H1 (cell line): Measurements from ENCODE around the gene PPM1L. TPM values are rescaled to one million over a fixed set of nuclear protein-coding genes. Genes with fewer than 3 reads are reported as not detected.

ENCODE experiments used
- CEBPB ChIP-seq: IDR thresholded peaks from 2 replicates; pipeline ENCODE4 v1.6.1; 2012; ENCODE audit warnings: low read depth, low read length
- RXRA ChIP-seq: IDR thresholded peaks from 2 replicates; pipeline ENCODE4 v1.6.1; 2011; ENCODE audit warnings: low read depth, mild to moderate bottlenecking, low read length, moderate library complexity; ENCODE audit not compliant: insufficient read depth
- SIRT6 ChIP-seq: IDR thresholded peaks from one replicate; pipeline ENCODE4 v1.7.1; 2012; ENCODE audit warnings: low read length, inconsistent platforms
- SP4 ChIP-seq: IDR thresholded peaks from 2 replicates; pipeline ENCODE4 v1.6.1; 2012; ENCODE audit warnings: low read length, inconsistent platforms
- polyA plus RNA-seq, 7 experiments: library from polyadenylated mRNA; depleted of rRNA in 3 of 7; stranded (reverse) in 5 of 7; unstranded in 2 of 7; fragments of >200 nt in 5 of 7; fragments of 200-250 nt in 2 of 7; gene quantifications; 1 replicate in 5 of 7; 2 replicates in 1 of 7; 4 replicates in 1 of 7; pipeline versions ENCODE4 v1.2.1 to v1.2.3, GENCODE V29; 2011 to 2013; ENCODE audit warnings: missing spikeins in 2 of 7, mixed read lengths in 2 of 7
- total RNA-seq: library from RNA; stranded (reverse); fragmentation: NEBNext Ultra II Directional; extraction: Animal tissue kit (Norgen Biotek cat#: 25700); gene quantifications from 2 replicates; pipeline ENCODE4 v1.2.1, GENCODE V29; 2021
- TF ChIP-seq, protein P1 (sequence below): fragments of 300-600 bp; sonication (generic); IDR thresholded peaks from 2 replicates; pipeline ENCODE4 v1.7.1; 2012; ENCODE audit warnings: low read length, moderate library complexity, mild to moderate bottlenecking, inconsistent platforms; ENCODE audit not compliant: insufficient replicate concordance

Gene PPM1L
- total and polyA plus RNA-seq, 2 of the 8 experiments (the other 6 are each of a cell fraction or from before 2014, with no cell fraction given) = 2.8 to 18.1 TPM

DNA sequence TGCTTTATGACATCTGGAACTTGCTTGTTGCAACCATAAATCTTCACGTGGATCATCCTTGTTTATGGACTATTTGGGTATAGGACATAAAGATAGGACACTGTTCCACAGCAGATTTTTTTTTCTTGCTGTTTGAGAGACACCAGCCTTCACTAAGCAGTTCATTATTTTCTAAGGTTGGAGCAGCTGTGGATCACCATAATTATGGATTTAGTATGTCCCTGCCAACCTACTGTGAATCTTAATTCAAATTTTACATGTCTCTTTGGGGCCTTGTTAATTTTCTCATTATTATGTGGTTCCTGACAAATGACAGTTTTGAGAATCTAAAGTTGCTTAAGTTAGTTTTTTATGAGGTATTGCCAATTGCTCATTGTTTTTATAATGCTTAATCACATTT is 188.0 kb downstream of the PPM1L start (continued):
- TF ChIP-seq, protein P1, sequence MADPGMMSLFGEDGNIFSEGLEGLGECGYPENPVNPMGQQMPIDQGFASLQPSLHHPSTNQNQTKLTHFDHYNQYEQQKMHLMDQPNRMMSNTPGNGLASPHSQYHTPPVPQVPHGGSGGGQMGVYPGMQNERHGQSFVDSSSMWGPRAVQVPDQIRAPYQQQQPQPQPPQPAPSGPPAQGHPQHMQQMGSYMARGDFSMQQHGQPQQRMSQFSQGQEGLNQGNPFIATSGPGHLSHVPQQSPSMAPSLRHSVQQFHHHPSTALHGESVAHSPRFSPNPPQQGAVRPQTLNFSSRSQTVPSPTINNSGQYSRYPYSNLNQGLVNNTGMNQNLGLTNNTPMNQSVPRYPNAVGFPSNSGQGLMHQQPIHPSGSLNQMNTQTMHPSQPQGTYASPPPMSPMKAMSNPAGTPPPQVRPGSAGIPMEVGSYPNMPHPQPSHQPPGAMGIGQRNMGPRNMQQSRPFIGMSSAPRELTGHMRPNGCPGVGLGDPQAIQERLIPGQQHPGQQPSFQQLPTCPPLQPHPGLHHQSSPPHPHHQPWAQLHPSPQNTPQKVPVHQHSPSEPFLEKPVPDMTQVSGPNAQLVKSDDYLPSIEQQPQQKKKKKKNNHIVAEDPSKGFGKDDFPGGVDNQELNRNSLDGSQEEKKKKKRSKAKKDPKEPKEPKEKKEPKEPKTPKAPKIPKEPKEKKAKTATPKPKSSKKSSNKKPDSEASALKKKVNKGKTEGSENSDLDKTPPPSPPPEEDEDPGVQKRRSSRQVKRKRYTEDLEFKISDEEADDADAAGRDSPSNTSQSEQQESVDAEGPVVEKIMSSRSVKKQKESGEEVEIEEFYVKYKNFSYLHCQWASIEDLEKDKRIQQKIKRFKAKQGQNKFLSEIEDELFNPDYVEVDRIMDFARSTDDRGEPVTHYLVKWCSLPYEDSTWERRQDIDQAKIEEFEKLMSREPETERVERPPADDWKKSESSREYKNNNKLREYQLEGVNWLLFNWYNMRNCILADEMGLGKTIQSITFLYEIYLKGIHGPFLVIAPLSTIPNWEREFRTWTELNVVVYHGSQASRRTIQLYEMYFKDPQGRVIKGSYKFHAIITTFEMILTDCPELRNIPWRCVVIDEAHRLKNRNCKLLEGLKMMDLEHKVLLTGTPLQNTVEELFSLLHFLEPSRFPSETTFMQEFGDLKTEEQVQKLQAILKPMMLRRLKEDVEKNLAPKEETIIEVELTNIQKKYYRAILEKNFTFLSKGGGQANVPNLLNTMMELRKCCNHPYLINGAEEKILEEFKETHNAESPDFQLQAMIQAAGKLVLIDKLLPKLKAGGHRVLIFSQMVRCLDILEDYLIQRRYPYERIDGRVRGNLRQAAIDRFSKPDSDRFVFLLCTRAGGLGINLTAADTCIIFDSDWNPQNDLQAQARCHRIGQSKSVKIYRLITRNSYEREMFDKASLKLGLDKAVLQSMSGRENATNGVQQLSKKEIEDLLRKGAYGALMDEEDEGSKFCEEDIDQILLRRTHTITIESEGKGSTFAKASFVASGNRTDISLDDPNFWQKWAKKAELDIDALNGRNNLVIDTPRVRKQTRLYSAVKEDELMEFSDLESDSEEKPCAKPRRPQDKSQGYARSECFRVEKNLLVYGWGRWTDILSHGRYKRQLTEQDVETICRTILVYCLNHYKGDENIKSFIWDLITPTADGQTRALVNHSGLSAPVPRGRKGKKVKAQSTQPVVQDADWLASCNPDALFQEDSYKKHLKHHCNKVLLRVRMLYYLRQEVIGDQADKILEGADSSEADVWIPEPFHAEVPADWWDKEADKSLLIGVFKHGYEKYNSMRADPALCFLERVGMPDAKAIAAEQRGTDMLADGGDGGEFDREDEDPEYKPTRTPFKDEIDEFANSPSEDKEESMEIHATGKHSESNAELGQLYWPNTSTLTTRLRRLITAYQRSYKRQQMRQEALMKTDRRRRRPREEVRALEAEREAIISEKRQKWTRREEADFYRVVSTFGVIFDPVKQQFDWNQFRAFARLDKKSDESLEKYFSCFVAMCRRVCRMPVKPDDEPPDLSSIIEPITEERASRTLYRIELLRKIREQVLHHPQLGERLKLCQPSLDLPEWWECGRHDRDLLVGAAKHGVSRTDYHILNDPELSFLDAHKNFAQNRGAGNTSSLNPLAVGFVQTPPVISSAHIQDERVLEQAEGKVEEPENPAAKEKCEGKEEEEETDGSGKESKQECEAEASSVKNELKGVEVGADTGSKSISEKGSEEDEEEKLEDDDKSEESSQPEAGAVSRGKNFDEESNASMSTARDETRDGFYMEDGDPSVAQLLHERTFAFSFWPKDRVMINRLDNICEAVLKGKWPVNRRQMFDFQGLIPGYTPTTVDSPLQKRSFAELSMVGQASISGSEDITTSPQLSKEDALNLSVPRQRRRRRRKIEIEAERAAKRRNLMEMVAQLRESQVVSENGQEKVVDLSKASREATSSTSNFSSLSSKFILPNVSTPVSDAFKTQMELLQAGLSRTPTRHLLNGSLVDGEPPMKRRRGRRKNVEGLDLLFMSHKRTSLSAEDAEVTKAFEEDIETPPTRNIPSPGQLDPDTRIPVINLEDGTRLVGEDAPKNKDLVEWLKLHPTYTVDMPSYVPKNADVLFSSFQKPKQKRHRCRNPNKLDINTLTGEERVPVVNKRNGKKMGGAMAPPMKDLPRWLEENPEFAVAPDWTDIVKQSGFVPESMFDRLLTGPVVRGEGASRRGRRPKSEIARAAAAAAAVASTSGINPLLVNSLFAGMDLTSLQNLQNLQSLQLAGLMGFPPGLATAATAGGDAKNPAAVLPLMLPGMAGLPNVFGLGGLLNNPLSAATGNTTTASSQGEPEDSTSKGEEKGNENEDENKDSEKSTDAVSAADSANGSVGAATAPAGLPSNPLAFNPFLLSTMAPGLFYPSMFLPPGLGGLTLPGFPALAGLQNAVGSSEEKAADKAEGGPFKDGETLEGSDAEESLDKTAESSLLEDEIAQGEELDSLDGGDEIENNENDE = no peak
- TF ChIP-seq RXRA (no peak), SIRT6 (no peak), SP4 (no peak), CEBPB (no peak)
